ENCODE results near the gene ZNF627.

DNA sequence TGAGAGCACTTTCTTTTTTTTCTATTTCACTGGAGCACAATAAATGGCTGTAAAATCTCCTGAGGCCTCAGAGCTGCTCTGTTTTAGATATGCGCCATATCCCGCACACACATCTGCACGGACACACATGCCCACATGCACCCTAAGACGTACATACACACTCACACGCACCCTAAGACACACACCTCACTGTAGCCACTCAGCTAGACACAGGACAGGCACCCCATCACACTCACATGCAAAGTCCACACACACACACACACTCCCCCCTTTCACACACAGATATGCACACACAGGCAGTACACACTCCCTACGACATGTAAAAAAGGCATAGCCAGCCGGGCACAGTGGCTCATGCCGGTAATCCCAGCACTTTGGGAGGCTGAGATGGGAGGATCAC is 47.0 kb upstream of the ZNF627 start:
- no peak for TF ChIP-seq CTCF (IDR thresholded peaks at IDR 0.05)
- no peak for TF ChIP-seq EP300 (IDR thresholded peaks at IDR 0.05)
- TF ChIP-seq POLR2A (IDR thresholded peaks at IDR 0.05), result no peak

All from tibial nerve (tissue), 4 donors.